ENCODE data around the gene HMGCLL1.

DNA sequence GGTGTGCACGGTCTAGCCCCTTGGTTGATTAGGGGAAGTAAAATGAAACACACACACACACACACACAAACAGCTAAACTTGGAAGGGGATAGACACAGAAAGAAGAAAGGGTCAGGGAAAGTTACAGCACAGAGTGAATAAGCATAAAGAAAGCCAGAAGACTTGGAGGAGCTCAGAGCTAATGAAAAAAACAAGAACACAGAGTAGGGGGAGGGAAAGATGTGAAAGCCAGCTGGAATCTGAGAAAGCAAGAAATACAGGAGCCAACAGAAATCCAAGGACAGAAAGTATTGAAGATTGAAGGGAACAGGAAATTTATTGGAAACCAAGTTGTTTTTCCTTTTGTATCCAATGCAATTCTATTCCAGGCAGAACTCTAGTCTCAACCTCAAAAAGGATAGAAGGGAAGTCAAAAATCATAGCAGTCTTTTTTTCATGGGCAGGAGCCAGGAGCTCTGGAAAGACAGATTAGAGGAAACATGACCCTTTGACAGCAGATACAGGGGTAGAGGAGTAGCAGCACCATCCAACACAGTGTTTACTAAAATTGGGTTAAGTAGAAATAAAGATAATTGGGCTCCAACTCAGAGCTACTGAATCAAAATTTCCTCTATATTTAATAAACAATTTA is 10.1 kb downstream of the HMGCLL1 start:
- TF ChIP-seq CTCF (IDR thresholded peaks at IDR 0.05) (no peak), POLR2A (IDR thresholded peaks at IDR 0.05) (no peak), EP300 (IDR thresholded peaks at IDR 0.05) (no peak)
